ENCODE results near the gene KIF1A.

DNA sequence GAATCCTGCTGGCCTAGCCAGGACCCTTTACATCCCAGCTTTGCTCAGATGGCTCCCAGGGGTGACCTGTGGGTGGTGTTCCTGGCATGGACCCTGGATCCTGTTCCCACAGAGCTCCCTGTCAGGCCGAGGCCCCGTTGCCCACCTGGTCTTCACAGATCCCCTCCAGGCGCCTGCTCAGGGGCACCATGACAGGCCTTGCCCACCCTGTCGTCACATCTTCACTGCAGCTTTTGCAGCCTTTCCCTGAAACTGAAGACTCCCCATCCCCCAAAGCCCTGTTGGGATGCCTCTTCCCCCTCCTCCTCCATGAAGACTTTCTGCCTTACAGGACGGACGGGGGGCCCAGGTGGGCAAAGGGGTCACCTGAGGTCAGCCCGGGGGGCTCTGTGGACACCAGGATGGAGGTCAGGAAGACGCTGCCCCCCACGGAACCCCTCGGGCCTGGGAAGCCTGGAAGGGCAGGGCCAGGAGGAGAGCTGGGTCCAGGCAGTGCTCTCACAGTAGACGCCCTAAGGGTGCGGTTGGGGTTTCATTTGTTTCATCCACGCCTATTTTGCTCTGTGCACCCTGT lies 13.0 kb upstream of the KIF1A start:
- TF ChIP-seq, protein P1, sequence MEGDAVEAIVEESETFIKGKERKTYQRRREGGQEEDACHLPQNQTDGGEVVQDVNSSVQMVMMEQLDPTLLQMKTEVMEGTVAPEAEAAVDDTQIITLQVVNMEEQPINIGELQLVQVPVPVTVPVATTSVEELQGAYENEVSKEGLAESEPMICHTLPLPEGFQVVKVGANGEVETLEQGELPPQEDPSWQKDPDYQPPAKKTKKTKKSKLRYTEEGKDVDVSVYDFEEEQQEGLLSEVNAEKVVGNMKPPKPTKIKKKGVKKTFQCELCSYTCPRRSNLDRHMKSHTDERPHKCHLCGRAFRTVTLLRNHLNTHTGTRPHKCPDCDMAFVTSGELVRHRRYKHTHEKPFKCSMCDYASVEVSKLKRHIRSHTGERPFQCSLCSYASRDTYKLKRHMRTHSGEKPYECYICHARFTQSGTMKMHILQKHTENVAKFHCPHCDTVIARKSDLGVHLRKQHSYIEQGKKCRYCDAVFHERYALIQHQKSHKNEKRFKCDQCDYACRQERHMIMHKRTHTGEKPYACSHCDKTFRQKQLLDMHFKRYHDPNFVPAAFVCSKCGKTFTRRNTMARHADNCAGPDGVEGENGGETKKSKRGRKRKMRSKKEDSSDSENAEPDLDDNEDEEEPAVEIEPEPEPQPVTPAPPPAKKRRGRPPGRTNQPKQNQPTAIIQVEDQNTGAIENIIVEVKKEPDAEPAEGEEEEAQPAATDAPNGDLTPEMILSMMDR (IDR thresholded peaks at IDR 0.05) = no peak
- TF ChIP-seq POLR2A (IDR thresholded peaks at IDR 0.05; ENCODE audit: low read depth) = no peak
- TF ChIP-seq POLR2AphosphoS5 (IDR thresholded peaks at IDR 0.05) = no peak
- TF ChIP-seq EP300 (IDR thresholded peaks at IDR 0.05) = no peak
